ENCODE data around the gene FAM174B. TPM values are rescaled to one million over a fixed set of nuclear protein-coding genes. Genes with fewer than 3 reads are reported as not detected.

FAM174B gene
- total RNA-seq, 2 experiments from 2014 or later, result 3.4 to 3.6 TPM

GRCh38 chr15:92657486-92657885 is 1.9 kb upstream of the FAM174B start:
- no peak for TF ChIP-seq CTCF (IDR thresholded peaks at IDR 0.05)
- ATAC-seq (ENCODE audit: poor library complexity) (no peak), DNase-seq (no peak)
- no peak overlapping the region for H3K27ac Mint-ChIP-seq
- no peak overlapping the region for H3K4me3 Mint-ChIP-seq
- Histone ChIP-seq H3K4me1 (ENCODE audit: insufficient read depth, low read length) (peaks cover 7% of the 10 kb centered on the region), H3K27me3 (ENCODE audit: control insufficient read depth in 1 of 2, insufficient read depth in 2 of 2, low read length in 2 of 2) (peaks cover 19 to 25% of the 10 kb centered on the region in 2 experiments), H3K9me3 (ENCODE audit: control insufficient read depth in 1 of 2, insufficient read depth in 1 of 2, low read length in 2 of 2) (no peaks in the 10 kb centered on the region), H3K4me3 (ENCODE audit: low read length) (no peak overlapping the region), H3K27ac (ENCODE audit: low read depth in 1 of 2, low read length in 2 of 2) (no peak overlapping the region), H3K36me3 (ENCODE audit: insufficient read depth, low read length) (no peaks in the 10 kb centered on the region)
- H3K27me3 Mint-ChIP-seq, result peaks cover 37% of the 10 kb centered on the region
- no peaks in the 10 kb centered on the region for H3K36me3 Mint-ChIP-seq (ENCODE audit: low read depth)
- POLR2A ChIA-PET, result no interaction called here
- intact Hi-C loops (cut with DNase I, micrococcal nuclease), result no loop called here
- peaks cover 6% of the 10 kb centered on the region for H3K4me1 Mint-ChIP-seq (ENCODE audit: low read depth)
- H3K9me3 Mint-ChIP-seq, result no peaks in the 10 kb centered on the region
- CTCF ChIA-PET, result no interaction called here

GRCh38 chr15:92656089-92656488 is 514 bp upstream of the FAM174B start:
- Mint-ChIP-seq H3K9me3 (no peaks in the 10 kb centered on the region), H3K27ac (no peak overlapping the region), H3K27me3 (peaks cover 46% of the 10 kb centered on the region), H3K4me1 (ENCODE audit: low read depth) (peaks cover 11% of the 10 kb centered on the region), H3K4me3 (peak overlapping the region; percentile 71), H3K36me3 (ENCODE audit: low read depth) (no peaks in the 10 kb centered on the region)
- Histone ChIP-seq H3K27me3 (ENCODE audit: control insufficient read depth in 1 of 2, insufficient read depth in 2 of 2, low read length in 2 of 2) (peaks cover 19 to 25% of the 10 kb centered on the region in 2 experiments), H3K36me3 (ENCODE audit: insufficient read depth, low read length) (no peaks in the 10 kb centered on the region), H3K4me3 (ENCODE audit: low read length) (no peak overlapping the region), H3K4me1 (ENCODE audit: insufficient read depth, low read length) (peaks cover 7% of the 10 kb centered on the region), H3K27ac (ENCODE audit: low read depth in 1 of 2, low read length in 2 of 2) (no peak overlapping the region), H3K9me3 (ENCODE audit: control insufficient read depth in 1 of 2, insufficient read depth in 1 of 2, low read length in 2 of 2) (no peaks in the 10 kb centered on the region)
- ATAC-seq (ENCODE audit: poor library complexity) (no peak), DNase-seq (no peak)
- intact Hi-C loops (cut with DNase I, micrococcal nuclease), result no loop called here
- CTCF ChIA-PET, result no interaction called here
- no peak for TF ChIP-seq CTCF (IDR thresholded peaks at IDR 0.05)
- POLR2A ChIA-PET, result no interaction called here

GRCh38 chr15:92654662-92655061 is 913 bp downstream of the FAM174B start:
- Histone ChIP-seq H3K27me3 (ENCODE audit: control insufficient read depth in 1 of 2, insufficient read depth in 2 of 2, low read length in 2 of 2) (peaks cover 19 to 25% of the 10 kb centered on the region in 2 experiments), H3K9me3 (ENCODE audit: control insufficient read depth in 1 of 2, insufficient read depth in 1 of 2, low read length in 2 of 2) (no peaks in the 10 kb centered on the region), H3K4me1 (ENCODE audit: insufficient read depth, low read length) (peaks cover 7% of the 10 kb centered on the region), H3K36me3 (ENCODE audit: insufficient read depth, low read length) (no peaks in the 10 kb centered on the region), H3K27ac (ENCODE audit: low read depth in 1 of 2, low read length in 2 of 2) (no peak overlapping the region), H3K4me3 (ENCODE audit: low read length) (no peak overlapping the region)
- Mint-ChIP-seq H3K27me3 (peaks cover 46% of the 10 kb centered on the region), H3K4me1 (ENCODE audit: low read depth) (peaks cover 11% of the 10 kb centered on the region), H3K9me3 (no peaks in the 10 kb centered on the region), H3K27ac (no peak overlapping the region), H3K4me3 (peak overlapping the region; percentile 76), H3K36me3 (ENCODE audit: low read depth) (no peaks in the 10 kb centered on the region)
- ATAC-seq (ENCODE audit: poor library complexity), result no peak
- DNase-seq, result no peak
- TF ChIP-seq CTCF (IDR thresholded peaks at IDR 0.05), result no peak
- ChIA-PET POLR2A (no interaction called here), CTCF (no interaction called here)
- intact Hi-C loops (cut with DNase I, micrococcal nuclease), result no loop called here

Measured in CD4-positive, alpha-beta T cell (primary cell).